Lower leg skin (tissue), 4 donors: Measurements from ENCODE around the gene ELAVL1. TPM values are rescaled to one million over a fixed set of nuclear protein-coding genes. Genes with fewer than 3 reads are reported as not detected.
"Not testable (repeated sequence)": the region's sequence is repeated elsewhere in the genome, so short reads cannot be mapped to it uniquely, and the experiment has no call there.

Experiments used
- DNase-seq, 2 donors: peaks; one replicate each; pipeline ENCODE4 v3.0.0-alpha.2; 2019; ENCODE audit warnings: low spot score in 2 of 2
- H3K4me3 ChIP-seq: fragments of 200-600 bp; sonication (generic); 2 replicates; pipeline ENCODE4 v1.5.1; 2017; ENCODE audit warnings: mild to moderate bottlenecking, low read depth; ENCODE audit not compliant: poor library complexity, severe bottlenecking
- POLR2A ChIP-seq, 2 donors: fragments of 450-650 bp; IDR thresholded peaks; one replicate each; pipeline ENCODE4 v1.6.1; 2016 to 2017; ENCODE audit warnings: antibody characterized with exemption in 2 of 2, mild to moderate bottlenecking in 1 of 2, moderate library complexity in 1 of 2
- WGBS, 2 donors: methylation state at CpG; one replicate each; pipeline ENCODE4 v1.1.5; 2018; 5-methylcytosine and 5-hydroxymethylcytosine counted together
- intact Hi-C: fragments of 100-400 bp; cut with DNase I; formaldehyde crosslinking; loops from one replicate; pipeline ENCODE4 v1.15.0; 2023; ENCODE audit warnings: low total_unique reads
- total RNA-seq, 4 donors: library from RNA; depleted of rRNA; stranded (reverse); fragments of >200 nt; gene quantifications; one replicate each; pipeline ENCODE4 v1.1.0, GENCODE V29; 2016
- TF ChIP-seq, protein P1 (sequence below), 3 donors: fragments of 450-650 bp; IDR thresholded peaks; one replicate each; pipeline ENCODE4 v1.5.1; 2016; ENCODE audit warnings: antibody characterized with exemption in 3 of 3, mild to moderate bottlenecking in 3 of 3, moderate library complexity in 2 of 3

Gene ELAVL1
- total RNA-seq, 4 donors from 2014 or later: 24.8 to 49.2 (median 30.9) TPM

DNA sequence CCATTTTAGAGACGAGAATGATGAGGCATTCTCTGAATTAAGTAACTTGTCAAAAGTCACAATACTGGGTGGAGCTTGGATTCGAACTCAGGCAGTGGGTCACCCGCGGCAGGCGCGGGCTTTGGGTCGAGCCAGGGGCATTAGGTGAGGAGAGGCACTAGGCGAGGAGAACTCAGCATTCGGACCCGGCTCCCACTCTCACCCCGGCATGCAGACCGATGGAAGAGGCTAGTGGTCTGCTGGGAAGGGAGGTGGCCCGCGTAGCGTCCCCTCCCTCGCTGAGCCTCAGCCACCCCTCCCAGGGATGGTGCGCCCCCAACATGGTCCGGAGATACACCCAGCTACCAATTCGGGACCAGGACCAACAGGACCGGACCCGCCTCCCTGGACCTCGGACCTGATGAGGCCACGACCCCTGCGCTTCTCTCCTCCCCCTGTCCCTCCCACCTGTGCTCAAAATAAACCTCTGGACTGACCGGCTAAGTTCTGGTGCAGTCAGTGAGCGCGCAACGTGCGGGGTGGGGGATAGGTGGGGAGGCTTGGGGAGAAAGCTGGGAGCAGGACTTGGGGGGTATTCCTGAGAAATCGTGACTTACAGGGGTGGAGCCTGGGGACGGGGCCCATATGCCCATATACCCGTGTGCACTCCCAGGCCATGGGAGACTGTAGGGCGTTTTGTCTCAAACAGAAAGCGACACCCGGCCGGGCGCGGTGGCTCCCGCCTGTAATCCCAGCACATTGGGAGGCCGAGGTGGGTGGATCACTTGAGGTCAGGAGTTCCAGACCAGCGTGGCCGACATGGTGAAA is 86.6 kb downstream of the ELAVL1 start:
- intact Hi-C loops: no loop called here
- H3K4me3 ChIP-seq: no peak overlapping the region
- 54 to 58% methylated on average over 41 to 42 of the region's 42 CpGs for WGBS, 2 donors
- no peak for DNase-seq
- no peak for TF ChIP-seq POLR2A (IDR thresholded peaks at IDR 0.05)

DNA sequence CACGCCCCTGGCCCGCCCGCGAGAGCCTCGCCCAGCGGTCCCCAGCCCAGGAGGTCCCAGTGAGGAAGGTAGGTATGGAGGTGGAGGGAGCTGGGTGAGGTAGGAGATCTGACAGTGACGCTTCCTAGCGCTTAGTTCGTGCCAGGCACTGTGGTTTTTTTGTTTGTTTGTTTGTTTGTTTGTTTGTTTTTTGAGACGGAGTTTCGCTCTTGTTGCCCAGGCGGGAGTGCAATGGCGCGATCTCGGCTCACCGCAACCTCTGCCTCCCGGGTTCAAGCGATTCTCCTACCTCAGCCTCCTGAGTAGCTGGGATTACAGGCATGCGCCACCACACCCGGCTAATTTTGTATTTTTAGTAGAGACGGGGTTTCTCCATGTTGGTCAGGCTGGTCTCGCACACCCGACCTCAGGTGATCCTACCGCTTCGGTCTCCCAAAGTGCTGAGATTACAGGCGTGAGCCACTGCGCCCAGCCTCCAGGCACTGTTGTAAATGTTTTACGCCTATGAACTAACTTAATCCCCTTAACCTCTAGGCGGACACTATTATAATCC is 87.3 kb downstream of the ELAVL1 start:
- H3K4me3 ChIP-seq, intact Hi-C loops, DNase-seq: not testable (repeated sequence)
- WGBS, 2 donors: 33 to 37% methylated on average over 29 of the region's 29 CpGs

DNA sequence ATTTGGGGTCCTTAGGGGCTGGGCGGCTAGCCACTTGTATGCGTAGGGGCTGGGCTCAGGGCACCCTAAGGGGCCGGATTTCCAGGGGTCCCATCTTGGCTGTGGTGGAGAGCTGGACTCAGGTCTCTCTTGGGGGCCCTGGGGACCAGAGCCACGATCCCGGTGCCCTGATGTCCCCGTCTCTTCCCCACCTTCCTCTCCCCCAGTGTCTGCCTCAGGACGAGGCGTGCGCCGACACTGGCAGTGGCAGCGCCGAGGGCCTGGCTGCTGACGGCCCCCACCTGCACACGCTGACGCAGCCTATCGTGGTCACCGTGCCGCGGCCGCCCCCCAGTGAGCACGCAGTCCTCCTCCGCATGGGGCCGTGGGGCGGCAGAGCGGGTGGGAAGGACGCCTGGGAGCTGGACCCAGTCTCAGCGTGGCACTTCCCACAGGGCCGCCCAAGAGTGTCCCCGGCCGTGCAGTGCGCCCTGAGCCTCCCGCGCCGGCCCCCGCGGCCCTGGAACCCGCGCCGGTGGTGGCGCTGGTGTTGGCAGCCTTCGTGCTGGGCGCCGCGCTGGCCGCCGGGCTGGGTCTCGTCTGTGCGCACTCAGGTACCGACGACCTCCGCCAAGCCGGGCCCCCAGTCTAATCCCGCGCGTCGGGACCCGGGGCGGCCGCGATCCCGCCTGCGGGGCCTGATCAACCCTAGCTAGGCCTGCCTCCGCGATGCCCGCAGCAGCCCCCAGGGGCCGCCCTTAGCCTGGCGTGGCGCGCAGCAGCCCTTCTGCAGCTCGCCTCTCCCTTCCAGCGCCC is 88.0 kb downstream of the ELAVL1 start:
- TF ChIP-seq, protein P1, sequence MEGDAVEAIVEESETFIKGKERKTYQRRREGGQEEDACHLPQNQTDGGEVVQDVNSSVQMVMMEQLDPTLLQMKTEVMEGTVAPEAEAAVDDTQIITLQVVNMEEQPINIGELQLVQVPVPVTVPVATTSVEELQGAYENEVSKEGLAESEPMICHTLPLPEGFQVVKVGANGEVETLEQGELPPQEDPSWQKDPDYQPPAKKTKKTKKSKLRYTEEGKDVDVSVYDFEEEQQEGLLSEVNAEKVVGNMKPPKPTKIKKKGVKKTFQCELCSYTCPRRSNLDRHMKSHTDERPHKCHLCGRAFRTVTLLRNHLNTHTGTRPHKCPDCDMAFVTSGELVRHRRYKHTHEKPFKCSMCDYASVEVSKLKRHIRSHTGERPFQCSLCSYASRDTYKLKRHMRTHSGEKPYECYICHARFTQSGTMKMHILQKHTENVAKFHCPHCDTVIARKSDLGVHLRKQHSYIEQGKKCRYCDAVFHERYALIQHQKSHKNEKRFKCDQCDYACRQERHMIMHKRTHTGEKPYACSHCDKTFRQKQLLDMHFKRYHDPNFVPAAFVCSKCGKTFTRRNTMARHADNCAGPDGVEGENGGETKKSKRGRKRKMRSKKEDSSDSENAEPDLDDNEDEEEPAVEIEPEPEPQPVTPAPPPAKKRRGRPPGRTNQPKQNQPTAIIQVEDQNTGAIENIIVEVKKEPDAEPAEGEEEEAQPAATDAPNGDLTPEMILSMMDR (IDR thresholded peaks at IDR 0.05): no peak
- 1 to 2% methylated on average over 19 to 33 of the region's 71 CpGs for WGBS, 2 donors
- H3K4me3 ChIP-seq: no peak overlapping the region
- DNase-seq: no peak
- intact Hi-C loops: no loop called here

DNA sequence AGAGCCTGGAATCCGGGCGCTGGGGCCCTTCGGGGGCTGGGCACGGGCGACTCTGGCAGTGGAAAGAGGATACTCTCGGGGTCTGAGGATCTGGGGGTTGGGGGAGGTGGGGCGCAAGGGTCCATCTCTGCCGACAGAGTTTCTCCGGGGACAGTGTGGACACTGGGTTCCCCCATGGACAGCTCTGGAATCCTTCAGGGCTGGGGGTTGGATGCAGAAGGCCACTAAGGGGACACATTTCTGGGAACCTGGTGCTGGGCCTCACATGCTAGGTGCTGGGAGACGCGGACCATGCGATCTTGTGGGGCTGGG is 88.5 kb downstream of the ELAVL1 start:
- no peak for DNase-seq
- 9 to 14% methylated on average over 8 to 12 of the region's 12 CpGs for WGBS, 2 donors
- H3K4me3 ChIP-seq: no peak overlapping the region
- intact Hi-C loops: no loop called here
- TF ChIP-seq POLR2A (IDR thresholded peaks at IDR 0.05): no peak
- TF ChIP-seq, protein P1 (IDR thresholded peaks at IDR 0.05): no peak

DNA sequence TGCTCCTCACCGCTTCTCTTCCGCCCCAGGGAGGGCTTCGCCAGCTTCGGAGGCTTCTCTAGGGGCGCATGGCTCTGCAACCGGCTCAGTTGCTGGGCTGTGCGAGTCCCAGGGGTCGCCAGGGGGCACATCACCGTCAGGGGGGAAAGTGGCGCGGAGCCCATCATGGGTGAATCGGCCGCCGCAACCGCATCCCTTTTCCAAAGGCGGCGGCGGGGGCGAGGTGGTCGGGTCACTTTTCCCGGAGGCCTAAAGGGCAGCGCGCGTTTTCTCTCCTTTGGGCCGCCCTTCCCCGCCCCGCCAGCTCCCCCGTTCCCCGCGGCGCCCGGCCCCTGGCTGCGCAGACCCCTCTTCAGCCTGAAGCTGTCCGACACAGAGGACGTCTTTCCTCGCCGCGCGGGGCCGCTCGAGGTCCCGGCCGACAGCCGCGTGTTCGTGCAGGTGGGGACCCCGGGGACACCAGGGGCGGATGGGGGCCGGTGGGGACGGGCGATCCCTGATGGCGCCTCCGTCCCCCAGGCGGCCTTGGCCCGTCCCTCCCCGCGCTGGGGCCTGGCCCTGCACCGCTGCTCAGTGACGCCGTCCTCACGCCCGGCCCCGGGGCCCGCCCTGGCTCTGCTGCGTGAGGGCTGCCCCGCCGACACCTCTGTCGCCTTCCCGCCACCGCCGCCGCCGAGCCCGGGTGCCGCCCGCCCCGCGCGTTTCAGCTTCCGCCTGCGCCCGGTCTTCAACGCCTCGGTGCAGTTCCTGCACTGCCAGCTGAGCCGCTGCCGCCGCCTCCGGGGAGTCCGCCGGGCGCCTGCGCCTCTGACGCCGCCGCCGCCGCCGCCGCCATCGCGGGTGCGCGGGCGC is 89.1 kb downstream of the ELAVL1 start:
- 1% methylated on average over 63 to 71 of the region's 104 CpGs for whole genome bisulfite sequencing, 2 donors
- intact Hi-C loops: no loop called here
- TF ChIP-seq, protein P1 (IDR thresholded peaks at IDR 0.05): no peak
- no peak for TF ChIP-seq POLR2A (IDR thresholded peaks at IDR 0.05)
- no peak overlapping the region for H3K4me3 ChIP-seq
- no peak for DNase-seq

DNA sequence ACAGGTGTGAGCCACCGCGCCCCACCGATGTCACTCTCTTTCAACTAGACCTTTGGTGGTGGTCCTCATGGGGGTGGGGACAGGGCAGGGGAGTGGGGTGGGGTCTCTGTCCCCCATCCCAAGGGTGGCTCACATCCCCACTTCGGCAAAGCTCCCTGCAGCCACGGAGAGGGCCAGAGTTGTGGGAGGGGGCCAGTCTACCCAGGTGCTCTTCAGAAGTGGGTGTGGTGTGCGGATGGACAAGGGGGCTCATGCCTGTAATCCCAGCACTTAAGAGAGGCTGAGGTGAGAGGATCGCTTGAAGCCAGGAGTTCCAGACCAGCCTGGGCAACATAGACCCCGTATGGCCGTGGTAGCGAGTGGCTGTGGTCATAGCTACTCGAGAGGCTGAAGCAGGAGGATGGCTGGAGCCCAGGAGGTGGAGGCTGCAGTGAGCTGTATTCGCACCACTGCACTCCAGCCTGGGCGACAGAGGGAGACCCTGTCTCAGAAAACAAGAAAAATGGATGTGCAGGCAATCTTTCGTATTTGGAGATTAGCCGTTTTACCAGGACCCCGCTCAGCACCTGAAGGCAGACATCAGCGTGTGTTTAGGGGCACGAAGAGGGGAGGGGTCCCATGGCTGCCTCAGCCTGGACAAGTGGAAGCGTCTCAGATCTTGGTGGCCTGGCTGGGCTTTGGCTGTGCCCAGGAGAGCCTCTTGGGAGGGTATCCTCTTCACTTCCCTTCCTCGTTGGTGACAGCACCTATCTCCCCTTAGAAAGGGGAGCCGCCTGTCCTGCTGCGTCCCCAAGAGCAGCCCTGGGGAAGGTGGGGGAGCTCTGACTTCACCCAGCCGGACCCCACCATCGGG is 90.0 kb downstream of the ELAVL1 start:
- DNase-seq: no peak
- H3K4me3 ChIP-seq: no peak overlapping the region
- 45 to 48% methylated on average over 23 of the region's 24 CpGs for WGBS, 2 donors
- intact Hi-C loops: no loop called here
- TF ChIP-seq, protein P1 (IDR thresholded peaks at IDR 0.05): no peak
- TF ChIP-seq POLR2A (IDR thresholded peaks at IDR 0.05): no peak
